ENCODE results near the gene TMEM219.

DNA sequence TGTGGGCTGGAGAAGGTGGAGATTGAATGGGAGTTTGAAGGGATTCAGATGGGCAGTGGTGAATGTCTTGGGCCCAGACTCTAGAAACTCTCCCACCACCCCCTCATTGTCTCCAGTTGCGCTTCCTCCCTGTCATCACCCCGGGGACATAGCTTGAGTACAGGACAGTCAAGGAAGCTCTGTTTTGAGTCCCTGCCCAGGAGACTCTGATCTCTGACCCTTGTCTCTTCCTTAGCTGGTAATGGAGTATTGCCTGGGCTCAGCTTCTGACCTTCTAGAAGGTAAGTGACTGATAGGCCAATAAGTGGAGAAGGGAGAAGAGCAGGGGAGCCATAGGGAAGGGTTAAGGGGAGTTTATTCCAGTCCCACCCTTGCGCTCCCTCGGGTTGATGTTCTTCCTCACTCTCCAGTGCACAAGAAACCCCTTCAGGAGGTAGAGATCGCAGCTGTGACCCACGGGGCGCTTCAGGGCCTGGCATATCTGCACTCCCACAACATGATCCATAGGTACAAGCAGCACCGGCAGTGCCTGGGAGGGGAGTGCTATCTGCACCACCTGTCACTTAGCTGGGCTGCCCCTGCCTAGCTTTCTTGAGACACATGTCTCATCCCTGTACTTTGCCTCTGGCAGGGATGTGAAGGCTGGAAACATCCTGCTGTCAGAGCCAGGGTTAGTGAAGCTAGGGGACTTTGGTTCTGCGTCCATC, 16.8 kb downstream of the TMEM219 start:
- TF ChIP-seq ZNF423 (tag by site-specific recombination; IDR thresholded peaks at IDR 0.05), result no peak
- TF ChIP-seq, protein P1, sequence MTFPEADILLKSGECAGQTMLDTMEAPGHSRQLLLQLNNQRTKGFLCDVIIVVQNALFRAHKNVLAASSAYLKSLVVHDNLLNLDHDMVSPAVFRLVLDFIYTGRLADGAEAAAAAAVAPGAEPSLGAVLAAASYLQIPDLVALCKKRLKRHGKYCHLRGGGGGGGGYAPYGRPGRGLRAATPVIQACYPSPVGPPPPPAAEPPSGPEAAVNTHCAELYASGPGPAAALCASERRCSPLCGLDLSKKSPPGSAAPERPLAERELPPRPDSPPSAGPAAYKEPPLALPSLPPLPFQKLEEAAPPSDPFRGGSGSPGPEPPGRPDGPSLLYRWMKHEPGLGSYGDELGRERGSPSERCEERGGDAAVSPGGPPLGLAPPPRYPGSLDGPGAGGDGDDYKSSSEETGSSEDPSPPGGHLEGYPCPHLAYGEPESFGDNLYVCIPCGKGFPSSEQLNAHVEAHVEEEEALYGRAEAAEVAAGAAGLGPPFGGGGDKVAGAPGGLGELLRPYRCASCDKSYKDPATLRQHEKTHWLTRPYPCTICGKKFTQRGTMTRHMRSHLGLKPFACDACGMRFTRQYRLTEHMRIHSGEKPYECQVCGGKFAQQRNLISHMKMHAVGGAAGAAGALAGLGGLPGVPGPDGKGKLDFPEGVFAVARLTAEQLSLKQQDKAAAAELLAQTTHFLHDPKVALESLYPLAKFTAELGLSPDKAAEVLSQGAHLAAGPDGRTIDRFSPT (tag by site-specific recombination; IDR thresholded peaks at IDR 0.05), result no peak
- TF ChIP-seq, protein P2, sequence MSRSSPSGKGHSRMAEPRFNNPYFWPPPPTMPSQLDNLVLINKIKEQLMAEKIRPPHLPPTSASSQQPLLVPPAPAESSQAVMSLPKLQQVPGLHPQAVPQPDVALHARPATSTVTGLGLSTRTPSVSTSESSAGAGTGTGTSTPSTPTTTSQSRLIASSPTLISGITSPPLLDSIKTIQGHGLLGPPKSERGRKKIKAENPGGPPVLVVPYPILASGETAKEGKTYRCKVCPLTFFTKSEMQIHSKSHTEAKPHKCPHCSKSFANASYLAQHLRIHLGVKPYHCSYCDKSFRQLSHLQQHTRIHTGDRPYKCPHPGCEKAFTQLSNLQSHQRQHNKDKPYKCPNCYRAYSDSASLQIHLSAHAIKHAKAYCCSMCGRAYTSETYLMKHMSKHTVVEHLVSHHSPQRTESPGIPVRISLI (tag by site-specific recombination; IDR thresholded peaks at IDR 0.05), result no peak

Data from HEK293 (cell line).